KBM-7 (cell line): Measurements from ENCODE around the gene CLASP1.
"Not testable (repeated sequence)": the region's sequence is repeated elsewhere in the genome, so short reads cannot be mapped to it uniquely, and the experiment has no call there.

Experiments
- DNase-seq: peaks from one replicate; pipeline ENCODE4 v3.0.0-alpha.2; 2015
- in situ Hi-C: fragments of 300-500 bp; cut with MboI; formaldehyde crosslinking; loops from 2 replicates; pipeline ENCODE4 v1.14.3; 2020; ENCODE audit warnings: low sequenced_read_pairs, low pct_unique_long_range_greater_than_20kb, mixed read lengths

The CLASP1 gene

DNA sequence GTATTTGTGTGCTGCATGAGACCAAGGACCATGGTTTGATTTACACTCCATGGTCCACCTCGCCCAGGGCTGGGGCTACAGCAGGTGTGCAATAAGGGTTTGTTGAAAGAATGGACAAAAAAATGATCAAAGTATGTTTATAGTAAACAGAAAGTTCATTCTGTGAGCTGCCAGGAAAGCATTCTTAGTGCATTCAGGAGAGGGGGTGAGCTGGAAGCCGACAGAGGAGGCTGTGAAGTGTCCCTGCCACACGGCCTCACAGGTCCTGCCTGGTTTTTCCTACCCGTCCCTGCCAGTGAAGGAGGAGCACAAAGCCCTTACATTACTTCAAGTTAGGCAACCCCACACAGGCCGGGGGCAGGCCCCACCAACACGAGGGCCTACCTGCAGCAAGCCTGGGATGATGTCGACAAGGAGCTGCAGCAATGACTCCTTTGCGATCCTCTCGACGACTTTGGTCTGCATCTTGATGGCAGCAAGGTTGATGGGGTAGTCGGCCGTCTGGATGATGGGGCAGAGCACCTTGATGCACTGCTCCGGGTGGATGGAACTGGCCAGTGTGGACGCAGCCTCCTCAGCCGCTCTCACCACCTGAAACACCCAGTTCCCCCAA, 301.0 kb downstream of the CLASP1 start:
- no peak for DNase-seq
- in situ Hi-C loops, result loop anchor here (25.0 kb wide), 2 partner anchors 261 to 661 kb away; no protein-coding TSS in a partner anchor

- in situ Hi-C loops, result loop anchor here (25.0 kb wide), 2 partner anchors 260 to 660 kb away; no protein-coding TSS in a partner anchor
- no peak for DNase-seq
Measured at GRCh38 chr2:121346859-121347258, 302.4 kb downstream of the CLASP1 start.

- in situ Hi-C loops, result loop anchor here (25.0 kb wide), 2 partner anchors 259 to 659 kb away; no protein-coding TSS in a partner anchor
- DNase-seq, result no peak
Measured at GRCh38 chr2:121346407-121346806, 302.9 kb downstream of the CLASP1 start.

DNA sequence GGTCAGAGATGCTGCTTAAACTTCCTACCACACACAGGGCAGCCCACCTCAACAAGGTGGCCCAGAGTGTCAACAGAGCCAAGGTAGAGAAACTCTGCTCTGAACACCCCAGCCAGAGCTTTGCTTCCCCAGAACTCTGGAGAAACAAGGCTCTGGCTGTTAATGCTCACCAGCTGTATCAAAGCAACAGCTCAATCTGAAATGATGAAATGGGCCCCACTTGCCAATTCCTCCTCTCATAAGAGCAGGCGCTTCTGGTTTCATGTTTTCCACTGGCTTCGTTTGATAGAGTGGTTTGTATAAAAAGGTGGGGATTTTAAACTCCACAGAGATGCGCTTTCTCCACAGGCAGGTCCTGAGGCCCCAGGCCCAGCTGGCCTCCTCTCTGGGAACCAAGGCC, 303.4 kb downstream of the CLASP1 start:
- in situ Hi-C loops, result loop anchor here (25.0 kb wide), 2 partner anchors 259 to 659 kb away; no protein-coding TSS in a partner anchor
- DNase-seq, result no peak

GRCh38 chr2:121345101-121345500, 304.2 kb downstream of the CLASP1 start:
- in situ Hi-C loops, result loop anchor here (25.0 kb wide), 2 partner anchors 258 to 658 kb away; no protein-coding TSS in a partner anchor

GRCh38 chr2:121343828-121344399, 305.3 kb downstream of the CLASP1 start:
- not testable (repeated sequence) for DNase-seq
- in situ Hi-C loops, result loop anchor here (25.0 kb wide), 2 partner anchors 257 to 657 kb away; no protein-coding TSS in a partner anchor

More at GRCh38 chr2:121345101-121345500, 304.2 kb downstream of the CLASP1 start:
- no peak for DNase-seq

- in situ Hi-C loops, result loop anchor here (25.0 kb wide), 2 partner anchors 256 to 656 kb away; no protein-coding TSS in a partner anchor
- DNase-seq, result no peak
Measured at GRCh38 chr2:121343191-121343590, 306.1 kb downstream of the CLASP1 start.

- in situ Hi-C loops, result loop anchor here (25.0 kb wide), 2 partner anchors 255 to 655 kb away; no protein-coding TSS in a partner anchor
- no peak for DNase-seq
Measured at GRCh38 chr2:121342751-121343150, 306.5 kb downstream of the CLASP1 start.

- DNase-seq, result no peak
- in situ Hi-C loops, result loop anchor here (25.0 kb wide), 2 partner anchors 254 to 654 kb away; no protein-coding TSS in a partner anchor
Measured at GRCh38 chr2:121340926-121341325, 308.3 kb downstream of the CLASP1 start.

DNA sequence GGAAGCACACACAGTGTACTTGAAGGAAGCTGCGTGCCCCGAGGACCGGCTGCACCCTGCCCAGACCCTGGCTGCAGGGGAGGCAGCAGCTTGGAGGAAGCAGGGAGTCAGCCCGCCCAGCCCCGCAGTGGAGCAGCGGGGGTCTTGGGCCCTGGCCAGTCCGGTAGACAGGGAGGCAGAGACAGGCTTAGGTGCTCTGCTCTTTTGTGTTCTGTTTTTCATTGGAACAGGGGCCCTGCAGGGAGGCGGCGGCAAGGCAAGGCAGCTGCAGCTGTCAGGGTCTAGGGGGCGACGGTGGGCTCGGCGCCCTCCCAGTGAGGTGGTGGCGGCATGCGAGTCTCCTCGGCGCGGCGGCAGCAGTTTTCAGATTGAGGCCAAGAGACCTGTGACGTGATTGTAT, 311.0 kb downstream of the CLASP1 start:
- in situ Hi-C loops, result loop anchor here (25.0 kb wide), 2 partner anchors 251 to 651 kb away; no protein-coding TSS in a partner anchor
- no peak for DNase-seq

- in situ Hi-C loops, result loop anchor here (25.0 kb wide), 2 partner anchors 249 to 649 kb away; no protein-coding TSS in a partner anchor
- DNase-seq, result peak; percentile 3
Measured at GRCh38 chr2:121336528-121337294, 312.6 kb downstream of the CLASP1 start.

DNA sequence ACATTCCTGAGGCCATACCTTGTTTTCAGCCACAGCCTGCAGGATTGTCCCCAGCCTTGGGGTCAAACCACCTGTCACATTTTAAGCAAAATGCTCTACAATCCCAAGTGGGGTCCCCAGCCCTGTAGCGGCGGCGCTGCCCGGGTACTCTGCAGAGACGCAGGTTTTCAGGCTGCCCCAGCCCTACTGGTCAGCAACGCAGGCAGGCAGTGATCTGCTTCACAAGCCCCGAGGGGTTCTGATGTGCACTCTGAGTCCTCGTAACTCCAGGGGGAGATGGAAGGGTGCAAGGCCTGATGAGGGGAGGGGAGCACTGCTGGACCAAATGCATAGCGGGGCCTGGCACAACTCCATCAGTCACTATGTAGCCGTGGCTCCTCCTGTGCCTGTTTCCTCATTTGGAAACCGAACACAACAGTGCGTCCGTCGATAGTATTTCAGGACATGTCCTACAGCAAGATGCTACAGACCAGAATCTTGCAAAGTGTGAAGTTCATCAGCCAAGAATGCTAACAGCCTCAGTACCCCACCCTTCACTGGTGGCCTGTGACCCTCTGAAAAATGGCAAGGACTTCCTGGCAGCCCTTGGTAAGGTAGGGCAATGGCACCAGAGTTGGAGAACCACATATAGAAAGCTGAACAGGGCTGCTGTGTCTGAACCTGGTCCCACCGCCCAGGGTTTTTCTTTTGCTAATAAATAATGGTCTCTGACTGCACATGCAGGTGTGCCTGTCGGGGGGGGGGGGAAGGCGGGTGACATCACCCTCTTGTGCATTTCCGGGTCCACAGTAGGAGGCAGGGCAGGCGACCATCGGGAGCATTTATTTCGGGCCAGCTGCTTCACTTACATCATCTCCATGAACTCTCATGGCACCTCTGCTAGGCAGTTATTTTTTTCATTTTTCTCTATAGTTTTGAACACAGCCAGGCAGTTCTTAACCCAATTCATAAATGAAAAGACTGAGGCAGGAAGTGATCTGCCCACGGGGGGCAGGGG, 313.7 kb downstream of the CLASP1 start:
- in situ Hi-C loops, result loop anchor here (25.0 kb wide), 2 partner anchors 248 to 648 kb away; no protein-coding TSS in a partner anchor

DNA sequence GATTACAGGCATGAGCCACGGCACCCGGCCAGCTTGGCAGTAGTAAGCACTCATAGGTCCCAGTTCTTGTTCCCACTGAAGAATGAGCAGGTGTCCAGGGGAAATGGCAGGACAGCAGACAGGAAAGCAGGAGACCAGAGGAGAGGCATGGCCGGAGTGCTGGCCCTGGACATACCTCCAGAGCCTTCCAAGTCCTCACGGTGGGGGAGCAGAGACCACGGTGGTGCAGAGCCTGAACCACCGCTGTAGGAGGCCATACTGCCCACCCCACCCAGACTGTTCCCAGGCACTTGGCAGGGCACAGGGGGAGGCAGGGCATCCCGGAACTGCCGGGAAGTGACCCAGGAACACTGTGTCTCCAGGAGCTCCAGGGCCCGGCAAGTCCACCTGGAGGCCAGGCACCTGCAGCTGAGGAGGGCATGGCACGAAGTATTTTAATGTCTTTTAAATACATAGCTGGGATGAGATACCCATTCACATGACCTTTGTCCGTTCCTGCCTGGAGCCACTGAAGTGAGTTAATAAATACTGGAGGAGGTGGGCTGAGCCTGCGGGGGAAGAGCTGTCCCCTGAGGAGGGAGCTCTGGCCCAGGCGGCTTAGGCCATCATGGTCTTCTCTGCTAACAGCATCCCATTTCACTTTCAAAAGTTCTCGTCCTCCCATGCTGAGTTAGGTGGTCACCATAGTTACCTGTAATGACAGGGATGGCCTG, 314.5 kb downstream of the CLASP1 start:
- in situ Hi-C loops, result loop anchor here (25.0 kb wide), 2 partner anchors 247 to 647 kb away; no protein-coding TSS in a partner anchor
- no peak for DNase-seq

More for the DNA sequence above, 313.7 kb downstream of the CLASP1 start:
- DNase-seq, result no peak

DNA sequence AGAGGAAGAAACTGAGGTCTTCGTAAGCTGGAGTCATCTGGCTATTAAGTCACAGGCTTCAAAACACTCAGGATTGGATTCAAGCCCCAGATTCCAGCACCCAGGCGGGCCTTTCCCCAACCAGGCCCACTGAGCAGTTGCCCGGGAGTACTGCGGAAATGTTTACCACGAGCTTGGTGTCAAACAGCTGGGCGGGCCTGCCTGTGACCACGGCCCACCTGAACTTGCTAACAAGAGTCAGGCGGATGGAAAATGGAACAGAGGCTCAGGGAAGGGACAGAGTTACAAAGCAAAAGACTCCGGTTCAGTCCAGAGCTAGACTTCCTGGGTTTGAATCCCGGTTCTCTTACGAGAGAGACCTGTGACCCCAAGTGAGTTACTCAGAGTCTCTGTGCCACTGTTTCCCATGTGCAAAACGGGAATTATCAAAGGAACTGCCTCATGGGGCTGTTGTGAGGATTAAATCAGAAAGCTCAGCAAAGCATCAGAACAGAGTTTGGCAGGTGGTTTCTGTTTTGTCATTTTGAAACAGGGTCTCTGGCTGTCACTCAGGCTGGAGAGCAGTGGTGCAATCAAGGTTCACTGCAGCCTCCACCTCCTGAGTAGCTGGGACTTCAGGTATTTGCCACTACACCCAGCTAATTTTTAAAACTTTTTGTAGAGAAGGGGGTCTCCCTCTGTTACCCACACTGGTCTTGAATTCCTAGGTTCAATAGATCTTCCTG, 315.3 kb downstream of the CLASP1 start:
- no peak for DNase-seq
- in situ Hi-C loops, result loop anchor here (25.0 kb wide), 2 partner anchors 247 to 647 kb away; no protein-coding TSS in a partner anchor

- in situ Hi-C loops, result loop anchor here (25.0 kb wide), 2 partner anchors 246 to 646 kb away; no protein-coding TSS in a partner anchor
Measured at GRCh38 chr2:121333231-121333630, 316.0 kb downstream of the CLASP1 start.

DNA sequence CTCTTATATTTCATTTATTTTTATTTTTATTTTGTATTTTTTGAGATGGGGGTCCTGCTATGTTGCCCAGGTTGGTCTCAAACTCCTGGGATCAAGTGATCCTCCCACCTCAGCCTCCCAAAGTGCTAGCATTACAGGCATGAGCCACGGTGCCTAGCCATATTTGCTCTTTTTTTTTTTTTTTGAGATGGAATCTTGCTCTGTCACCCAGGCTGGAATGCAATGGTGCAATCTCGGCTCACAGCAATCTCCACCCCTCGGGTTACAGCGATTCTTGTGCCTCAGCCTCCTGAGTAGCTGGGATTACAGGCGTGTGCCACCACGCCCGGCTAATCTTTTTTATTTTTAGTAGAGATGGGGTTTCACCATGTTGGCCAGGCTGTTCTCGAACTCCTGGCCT, 317.9 kb downstream of the CLASP1 start:
- not testable (repeated sequence) for DNase-seq
- in situ Hi-C loops, result loop anchor here (25.0 kb wide), 2 partner anchors 244 to 644 kb away; no protein-coding TSS in a partner anchor

More at GRCh38 chr2:121333231-121333630, 316.0 kb downstream of the CLASP1 start:
- no peak for DNase-seq
